ENCODE data around the gene PTDSS2. TPM values are rescaled to one million over a fixed set of nuclear protein-coding genes. Genes with fewer than 3 reads are reported as not detected.
"Not testable (repeated sequence)": the region's sequence is repeated elsewhere in the genome, so short reads cannot be mapped to it uniquely, and the experiment has no call there.

The PTDSS2 gene
- total and polyA plus RNA-seq, 7 donors, result 11.8 to 26.0 (median 19.6) TPM

GRCh38 chr11:512761-513595 lies 62.9 kb downstream of the PTDSS2 start:
- Histone ChIP-seq H3K27ac (no peak overlapping the region), H3K9me3 (no peaks in the 10 kb centered on the region), H3K4me1 (no peaks in the 10 kb centered on the region), H3K4me3 (no peak overlapping the region), H3K27me3 (ENCODE audit: insufficient read depth in 3 of 3, low read length in 2 of 3) (no peaks in the 10 kb centered on the region), H3K36me3 (ENCODE audit: insufficient read depth in 1 of 2, low read depth in 1 of 2) (peaks cover 9 to 63% of the 10 kb centered on the region in 2 donors)
- intact Hi-C loops (cut with DNase I), result no loop called here
- no peak for TF ChIP-seq CTCF (IDR thresholded peaks at IDR 0.05)
- 92 to 95% (median 93%) methylated on average over 29 of the region's 29 CpGs for WGBS, 3 donors
- ATAC-seq (no peak), DNase-seq (no peak)

GRCh38 chr11:514606-515005 lies 64.5 kb downstream of the PTDSS2 start:
- DNase-seq (peak in 1 of 2 donors; percentile 44), ATAC-seq (no peak)
- peaks cover 3% of the 10 kb centered on the region for H3K4me1 ChIP-seq
- 92 to 94% (median 94%) methylated on average over 10 of the region's 10 CpGs for WGBS, 3 donors
- TF ChIP-seq CTCF (IDR thresholded peaks at IDR 0.05), result no peak
- H3K4me3 ChIP-seq, result no peak overlapping the region
- H3K27me3 ChIP-seq (ENCODE audit: insufficient read depth in 3 of 3, low read length in 2 of 3), result no peaks in the 10 kb centered on the region
- intact Hi-C loops (cut with DNase I), result no loop called here
- no peaks in the 10 kb centered on the region for H3K9me3 ChIP-seq
- no peak overlapping the region for H3K27ac ChIP-seq
- peaks cover 9 to 51% of the 10 kb centered on the region in 2 donors for H3K36me3 ChIP-seq (ENCODE audit: insufficient read depth in 1 of 2, low read depth in 1 of 2)

- Histone ChIP-seq H3K27me3 (ENCODE audit: insufficient read depth in 3 of 3, low read length in 2 of 3) (no peaks in the 10 kb centered on the region), H3K4me1 (peaks cover 3% of the 10 kb centered on the region), H3K36me3 (ENCODE audit: insufficient read depth in 1 of 2, low read depth in 1 of 2) (peaks cover 6 to 46% of the 10 kb centered on the region in 2 donors), H3K9me3 (no peaks in the 10 kb centered on the region), H3K27ac (no peak overlapping the region), H3K4me3 (no peak overlapping the region)
- intact Hi-C loops (cut with DNase I), result no loop called here
- ATAC-seq, result no peak
- TF ChIP-seq CTCF (IDR thresholded peaks at IDR 0.05), result no peak
- no peak for DNase-seq
- 89 to 91% (median 90%) methylated on average over 6 of the region's 6 CpGs for WGBS, 3 donors
Observed at GRCh38 chr11:515131-515530, 65.1 kb downstream of the PTDSS2 start.

- peaks cover 6 to 36% of the 10 kb centered on the region in 2 donors for H3K36me3 ChIP-seq (ENCODE audit: insufficient read depth in 1 of 2, low read depth in 1 of 2)
- intact Hi-C loops (cut with DNase I), result no loop called here
- H3K27me3 ChIP-seq (ENCODE audit: insufficient read depth in 3 of 3, low read length in 2 of 3), result no peaks in the 10 kb centered on the region
- peaks cover 3% of the 10 kb centered on the region for H3K4me1 ChIP-seq
- H3K9me3 ChIP-seq, result no peaks in the 10 kb centered on the region
- ATAC-seq (no peak), DNase-seq (no peak)
- H3K4me3 ChIP-seq, result no peak overlapping the region
- H3K27ac ChIP-seq, result no peak overlapping the region
- WGBS, 3 donors, result 67 to 78% (median 68%) methylated on average over 4 of the region's 4 CpGs
- TF ChIP-seq CTCF (IDR thresholded peaks at IDR 0.05), result no peak
Observed at GRCh38 chr11:516400-516799, 66.3 kb downstream of the PTDSS2 start.

GRCh38 chr11:516918-517685 lies 67.0 kb downstream of the PTDSS2 start:
- H3K27me3 ChIP-seq (ENCODE audit: insufficient read depth in 3 of 3, low read length in 2 of 3); H3K9me3 ChIP-seq; H3K4me1 ChIP-seq; H3K27ac ChIP-seq; H3K4me3 ChIP-seq; intact Hi-C loops (cut with DNase I); ATAC-seq: not testable (repeated sequence)
- H3K36me3 ChIP-seq (ENCODE audit: insufficient read depth in 1 of 2, low read depth in 1 of 2), result peaks cover 6 to 32% of the 10 kb centered on the region in 2 donors
- 95 to 97% (median 95%) methylated on average over 41 to 43 of the region's 43 CpGs for WGBS, 3 donors
- peak in 1 of 2 donors; percentile 54 for DNase-seq

All from psoas muscle (tissue), 8 donors.